HG03520 (cell line): ENCODE results near the gene SECTM1.
"Not testable (repeated sequence)": the region's sequence is repeated elsewhere in the genome, so short reads cannot be mapped to it uniquely, and the experiment has no call there.

Experiments
- ATAC-seq: cut with Tn5 transposase; IDR thresholded peaks from one replicate; pipeline ENCODE4 v1.9.1; 2021; ENCODE audit warnings: mild to moderate bottlenecking, moderate library complexity; ENCODE audit not compliant: unreplicated experiment

The SECTM1 gene

DNA sequence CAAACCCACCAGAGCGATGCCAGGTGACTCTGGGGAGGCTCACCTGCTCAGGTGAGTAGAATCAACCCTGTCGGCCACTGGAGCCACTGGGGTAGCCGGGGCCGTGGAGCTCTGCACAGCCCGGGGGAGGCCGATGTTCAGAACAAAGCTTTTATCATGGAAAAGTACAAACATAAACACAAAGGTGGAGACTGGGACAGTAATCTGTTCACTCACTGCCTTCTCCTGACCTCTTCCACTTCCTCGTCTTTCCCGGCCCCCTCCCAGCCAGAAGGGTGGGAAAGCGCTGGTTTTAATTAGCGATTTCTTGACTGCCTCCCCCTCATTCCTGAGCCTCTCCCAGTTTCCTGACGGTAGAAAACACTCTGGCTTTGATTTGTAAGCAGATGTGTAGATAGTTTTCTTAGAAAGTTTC lies 15.7 kb upstream of the SECTM1 start:
- ATAC-seq = no peak

DNA sequence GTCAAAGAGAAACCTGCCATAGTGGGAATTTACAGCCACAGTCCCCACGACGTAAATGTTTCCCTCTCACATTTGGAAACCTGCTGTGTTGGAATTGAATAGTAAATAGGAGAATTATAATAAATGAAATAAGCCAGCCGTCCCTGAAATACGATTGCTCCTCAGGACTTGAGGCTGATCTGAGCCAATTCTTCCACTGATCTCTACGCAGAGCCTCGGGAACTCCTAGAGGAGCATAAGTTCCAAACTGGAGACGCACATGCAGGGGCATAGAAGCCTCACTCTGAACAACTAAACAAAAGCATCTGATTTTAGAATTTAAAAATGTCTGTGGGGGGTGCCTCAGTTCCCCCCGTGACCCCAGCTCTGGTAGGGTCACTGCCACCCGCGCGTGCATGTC lies 15.3 kb upstream of the SECTM1 start:
- no peak for ATAC-seq

DNA sequence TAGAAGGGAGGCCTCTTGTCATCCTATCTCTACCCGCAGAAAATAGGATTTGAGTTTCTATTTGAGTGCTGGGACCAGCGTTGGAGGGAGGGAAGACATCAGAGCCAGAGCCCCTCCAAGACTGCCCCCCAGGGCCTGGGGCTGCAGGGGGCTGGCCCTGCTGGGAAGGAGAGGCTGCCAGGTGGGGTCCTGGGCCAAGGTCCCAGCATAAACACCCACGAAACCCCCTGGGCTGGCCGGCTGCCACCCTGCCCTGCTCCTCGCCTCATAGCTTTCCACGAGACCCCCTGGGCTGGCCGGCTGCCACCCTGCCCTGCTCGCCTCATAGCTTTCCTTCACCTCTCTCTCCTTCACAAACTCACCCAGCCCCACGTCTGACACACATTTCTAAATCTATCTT lies 14.9 kb upstream of the SECTM1 start:
- ATAC-seq = no peak

DNA sequence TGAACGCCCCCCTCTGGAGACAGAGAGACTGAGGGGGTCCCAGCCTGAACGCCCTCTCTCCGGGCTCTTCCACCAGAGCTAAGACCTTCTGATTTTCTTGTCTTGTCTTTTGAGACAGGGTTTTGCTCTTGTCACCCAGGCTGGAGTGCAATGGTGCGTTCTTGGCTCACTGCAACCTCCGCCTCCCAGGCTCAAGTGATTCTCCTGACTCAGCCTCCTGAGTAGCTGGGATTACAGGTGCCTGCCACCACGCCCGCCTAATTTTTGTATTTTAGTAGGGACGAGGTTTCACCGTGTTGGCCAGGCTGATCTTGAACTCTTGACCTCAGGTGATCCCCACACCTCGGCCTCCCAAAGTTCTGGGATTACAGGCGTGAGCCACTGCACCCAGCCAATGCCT lies 14.4 kb upstream of the SECTM1 start:
- not testable (repeated sequence) for ATAC-seq

DNA sequence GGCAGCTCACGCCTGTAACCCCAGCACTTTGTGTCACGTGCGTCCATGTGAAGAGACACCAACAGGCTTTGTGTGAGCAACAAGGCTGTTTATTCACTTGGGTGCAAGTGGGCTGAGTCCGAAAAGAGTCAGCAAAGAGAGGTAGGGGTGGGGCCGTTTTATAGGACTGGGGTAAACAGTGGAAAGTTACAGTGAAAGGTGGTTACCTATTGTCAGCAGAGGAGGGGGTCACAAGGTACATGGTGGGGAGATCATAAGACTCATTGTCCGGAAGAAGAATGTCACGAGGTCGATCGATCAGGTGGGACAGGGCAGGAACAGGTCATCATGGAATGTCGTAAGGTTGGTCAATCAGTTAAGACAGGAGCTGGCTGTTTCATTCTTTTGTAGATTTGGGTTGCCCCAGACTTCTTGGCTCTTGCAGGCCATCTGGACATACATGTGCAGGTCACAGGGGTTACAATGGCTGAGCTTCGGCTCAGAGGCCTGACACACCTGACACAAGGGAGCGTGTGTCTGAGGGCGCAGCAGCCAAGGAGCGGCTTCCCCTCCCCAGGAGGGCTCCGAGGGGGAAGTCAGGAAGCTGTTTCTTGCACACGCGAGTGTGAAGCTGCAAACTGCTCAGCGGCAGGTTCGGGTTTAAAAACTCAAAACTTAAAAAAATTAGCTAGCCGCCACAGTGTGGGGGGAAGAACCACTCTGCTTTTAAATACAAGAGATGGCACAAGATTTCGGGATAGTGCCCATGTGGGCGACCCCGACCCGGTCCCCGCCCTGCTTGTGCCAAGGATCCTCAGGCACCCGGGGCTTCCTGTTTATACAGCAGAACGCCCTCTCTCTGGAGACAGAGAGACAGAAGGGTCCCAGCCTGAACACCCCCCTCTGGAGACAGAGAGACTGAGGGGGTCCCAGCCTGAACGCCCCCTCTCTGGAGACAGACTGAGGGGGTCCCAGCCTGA lies 13.1 kb upstream of the SECTM1 start:
- ATAC-seq = no peak

DNA sequence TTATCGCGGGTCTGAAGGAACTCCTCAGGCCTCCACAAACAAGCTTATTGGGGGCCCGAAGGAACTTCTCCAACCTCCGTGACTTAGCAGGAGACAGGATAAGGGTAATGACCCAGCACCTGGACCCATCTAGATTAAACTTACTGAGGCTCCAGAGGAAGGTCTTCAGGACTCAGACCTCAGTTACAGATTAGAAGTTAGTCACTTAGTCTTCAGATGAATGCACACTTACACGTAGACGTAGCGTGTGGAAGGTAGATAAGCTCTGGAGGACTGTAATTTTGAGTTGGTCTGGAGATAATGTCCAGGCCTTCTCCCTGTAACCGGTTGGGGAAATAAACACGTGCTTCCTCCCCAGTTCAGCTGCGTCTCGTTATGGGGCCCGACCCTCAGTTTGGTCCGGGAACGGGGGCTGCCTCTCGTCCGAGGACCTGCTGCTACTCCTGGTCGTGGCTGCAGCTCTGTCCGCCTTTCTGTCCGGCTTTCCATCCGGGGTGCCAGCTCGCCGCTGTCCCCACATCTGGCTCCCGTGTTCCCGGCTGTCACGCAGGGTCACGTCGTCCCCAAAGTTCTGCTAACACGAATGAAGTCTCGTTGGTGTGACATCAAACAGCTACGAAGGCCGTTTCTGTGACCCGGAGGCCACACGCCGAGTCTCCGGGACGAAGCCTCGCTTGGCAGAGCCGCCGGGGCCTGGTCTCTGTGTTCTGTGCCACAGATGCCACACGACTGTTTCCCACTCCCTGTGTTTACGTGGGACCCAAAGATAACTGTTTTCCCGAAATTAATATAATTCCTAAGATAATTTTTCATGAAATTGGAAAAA lies 11.8 kb upstream of the SECTM1 start:
- no peak for ATAC-seq

DNA sequence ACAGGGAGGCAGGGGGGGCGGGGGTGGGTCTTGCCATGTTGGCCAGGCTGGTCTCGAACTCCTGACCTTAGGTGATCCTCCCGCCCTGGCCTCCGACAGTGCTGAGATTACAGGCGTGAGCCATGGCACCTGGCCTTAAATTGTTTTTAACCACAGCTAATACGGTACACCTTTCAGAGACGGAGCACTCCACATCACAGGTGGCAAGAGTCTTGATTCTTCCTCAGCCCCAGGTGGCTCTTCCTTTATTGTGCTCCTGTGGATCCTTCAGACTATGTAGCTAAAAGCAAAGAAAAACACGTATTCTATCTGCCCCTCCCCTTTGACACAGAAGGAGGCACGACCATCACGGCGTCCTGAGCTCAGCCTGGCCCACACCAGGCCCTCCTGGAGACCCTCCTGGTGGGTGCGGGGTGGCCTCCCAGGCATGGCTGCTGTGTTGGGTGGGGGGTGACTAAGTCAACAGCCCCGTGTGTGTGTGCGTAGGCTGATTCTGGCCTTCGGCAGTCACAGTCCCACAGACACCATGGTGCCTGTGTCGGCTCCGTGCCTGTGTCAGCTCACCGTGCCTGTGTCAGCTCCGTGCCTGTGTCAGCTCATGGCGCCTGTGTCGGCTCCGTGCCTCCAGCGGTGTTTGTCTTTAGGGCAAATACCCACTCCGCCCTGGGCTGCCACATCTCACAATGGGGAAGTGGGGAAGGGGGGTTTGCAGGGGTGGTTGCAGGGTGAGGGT lies 10.8 kb upstream of the SECTM1 start:
- ATAC-seq = no peak

DNA sequence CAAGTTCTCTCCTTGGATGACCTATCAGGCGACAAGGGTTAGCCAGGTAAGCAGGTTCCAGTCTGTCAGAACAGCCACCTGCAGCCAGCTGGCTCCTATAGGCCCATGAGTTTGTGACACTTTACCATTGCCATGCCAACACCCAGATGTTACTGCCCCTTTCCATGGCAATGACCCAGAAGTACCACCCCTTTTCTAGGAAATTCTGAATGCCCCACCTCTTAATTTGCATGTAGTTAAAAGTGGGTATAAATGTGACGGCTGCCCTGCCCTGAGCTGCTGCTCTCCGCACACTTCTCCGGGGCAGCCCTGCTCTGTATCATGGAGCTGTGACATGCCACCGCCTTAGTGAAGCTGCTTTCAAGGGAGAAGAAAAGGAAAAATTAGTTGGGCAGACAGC lies 10.0 kb upstream of the SECTM1 start:
- ATAC-seq = no peak

DNA sequence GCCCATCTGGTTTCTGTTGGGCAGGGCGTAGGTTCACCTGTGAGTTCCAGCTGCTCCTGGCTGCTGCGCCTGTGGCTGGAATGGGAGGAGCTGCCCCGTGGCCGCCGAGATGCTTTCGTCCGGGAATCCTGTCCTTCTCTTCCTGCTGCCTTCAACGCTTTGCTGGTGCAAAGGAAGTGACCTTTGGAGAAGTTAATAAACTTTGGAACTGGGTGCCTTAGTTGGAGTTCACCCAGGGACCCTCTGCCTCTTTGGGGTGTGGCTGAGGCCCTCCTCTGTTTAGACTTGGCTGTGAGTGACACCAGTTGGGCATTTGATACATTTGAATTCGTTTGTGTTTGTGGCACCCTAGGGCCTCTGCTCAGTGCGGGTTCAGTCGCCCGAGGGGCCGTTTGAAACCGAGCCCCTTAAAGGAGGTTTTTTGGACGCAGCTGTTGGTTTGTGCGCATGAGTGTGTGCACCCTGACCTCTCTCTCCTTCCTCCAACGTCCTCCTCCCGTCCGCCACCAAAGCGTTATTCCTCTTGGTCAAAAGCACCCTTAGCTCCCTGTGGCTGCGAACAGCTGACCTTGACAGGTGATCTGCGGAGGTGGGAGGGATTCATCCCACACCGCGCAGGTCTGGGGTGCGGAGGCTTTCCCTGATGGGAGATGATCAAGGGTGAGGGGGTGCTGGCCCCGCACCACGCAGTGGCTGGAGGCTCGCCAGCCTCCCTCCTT lies 9.0 kb upstream of the SECTM1 start:
- no peak for ATAC-seq

DNA sequence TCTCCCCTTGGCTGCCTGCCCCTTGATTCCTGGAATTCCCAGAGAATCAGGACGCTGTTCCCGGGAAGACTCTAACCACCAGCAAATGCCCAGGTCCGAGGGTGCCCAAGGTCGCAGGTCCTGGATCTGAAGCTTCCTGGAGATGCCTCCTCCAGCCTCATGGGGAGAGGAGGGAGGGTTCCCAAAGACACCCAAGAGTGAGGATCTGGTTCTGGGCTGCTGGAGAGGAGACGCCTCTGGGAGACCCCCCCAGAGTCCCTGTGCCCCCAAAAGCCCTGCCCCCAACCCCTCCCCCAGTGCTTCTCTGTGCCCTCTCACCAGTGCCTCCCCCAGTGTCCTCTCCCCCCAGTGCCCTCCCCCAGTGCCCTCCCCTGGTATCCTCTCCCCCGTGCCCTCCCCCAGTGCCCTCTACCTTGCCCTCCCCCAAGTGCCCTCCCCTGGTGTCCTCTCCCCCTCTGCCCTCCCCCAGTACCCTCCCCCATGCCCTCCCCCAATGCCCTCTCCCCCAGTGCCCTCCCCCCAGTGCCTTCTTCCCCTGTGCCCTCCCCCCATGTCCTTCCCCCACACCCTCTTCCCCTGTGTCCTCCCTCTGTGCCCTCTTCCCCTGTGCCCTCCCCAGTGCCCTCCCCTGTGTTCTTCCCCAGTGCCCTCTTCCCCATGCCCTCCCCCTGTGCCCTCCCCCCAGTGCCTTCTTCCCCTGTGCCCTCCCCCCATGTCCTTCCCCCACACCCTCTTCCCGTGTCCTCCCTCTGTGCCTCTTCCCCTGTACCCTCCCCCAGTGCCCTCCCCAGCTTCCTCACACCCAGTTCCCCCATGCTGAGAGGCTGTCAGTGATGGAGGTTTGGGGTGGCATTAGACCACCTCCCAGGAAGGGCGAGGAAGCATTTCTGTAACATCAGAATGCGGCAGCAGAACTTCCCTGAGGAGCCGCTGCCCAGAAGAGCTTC lies 6.3 kb upstream of the SECTM1 start:
- ATAC-seq = no peak

DNA sequence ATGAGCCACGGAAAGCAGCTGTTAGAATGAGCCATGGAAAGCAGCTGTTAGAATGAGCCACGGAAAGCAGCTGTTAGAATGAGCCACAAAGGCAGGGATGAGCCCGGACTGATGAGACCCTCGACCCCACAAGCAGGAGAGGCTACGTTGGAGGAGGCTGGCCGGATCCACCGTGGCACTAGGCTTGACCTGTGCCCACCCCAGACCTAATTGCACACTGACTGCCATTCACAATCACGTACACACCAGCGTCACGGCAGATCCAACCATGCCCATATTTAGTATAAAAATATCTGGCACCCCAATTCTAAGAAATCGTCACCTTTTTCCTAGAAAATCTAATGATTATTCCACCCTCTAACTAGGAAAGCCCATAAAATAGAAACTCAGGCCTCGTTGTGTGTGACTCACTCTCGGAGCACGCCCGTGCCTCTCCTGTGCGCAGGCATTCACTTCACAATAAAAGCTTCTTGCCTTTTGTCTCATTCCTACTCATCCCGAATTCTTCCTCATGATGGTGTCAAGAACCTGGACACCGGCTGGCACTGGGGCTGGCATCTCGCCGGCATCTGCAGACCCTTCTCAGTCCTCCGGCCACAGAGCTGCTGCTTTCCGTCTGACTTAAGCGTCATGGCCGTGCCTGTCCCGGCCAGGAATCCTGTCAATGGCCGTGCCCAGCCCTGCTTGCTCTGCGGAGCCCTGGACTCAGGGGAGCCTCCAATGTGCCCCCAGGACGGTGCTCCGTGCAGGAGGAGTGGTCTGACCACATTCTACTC lies 5.5 kb upstream of the SECTM1 start:
- ATAC-seq = no peak

DNA sequence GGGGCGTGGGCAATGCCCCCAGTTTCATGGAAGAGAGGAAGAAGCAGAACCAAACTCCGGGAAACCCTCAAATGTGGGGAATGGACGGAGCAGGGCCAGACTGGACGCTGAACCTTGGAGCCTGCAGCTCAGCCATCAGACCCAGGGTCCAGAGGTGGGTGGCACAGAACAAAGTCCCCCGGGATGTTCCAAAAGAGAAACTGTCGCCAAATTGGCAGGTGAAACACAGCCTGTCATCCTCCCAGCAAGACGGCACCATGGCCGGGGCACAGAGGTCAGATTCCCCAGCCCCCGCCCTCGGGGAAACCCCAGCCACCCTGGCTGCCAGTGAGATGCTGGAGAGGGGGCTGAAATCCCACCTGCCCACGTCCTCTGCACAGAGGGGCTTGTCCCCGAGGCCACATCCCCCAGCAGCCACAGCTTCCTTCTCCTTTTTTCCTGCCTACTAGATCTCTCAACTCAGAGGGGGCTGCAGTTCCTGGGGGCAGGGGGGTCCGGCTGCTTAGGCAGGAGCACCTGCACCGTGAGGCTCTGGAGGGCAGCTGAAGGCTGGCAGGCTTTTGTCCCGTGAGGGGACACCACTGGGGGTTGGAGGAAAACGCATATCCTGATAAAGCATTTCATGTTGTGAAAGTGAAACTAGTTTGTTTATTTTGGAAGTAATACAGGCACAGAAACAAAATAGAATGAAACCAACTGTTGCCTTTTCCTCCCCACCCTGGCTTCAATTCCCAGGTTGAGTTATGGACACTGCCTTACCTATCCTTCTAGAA lies 1.2 kb upstream of the SECTM1 start:
- ATAC-seq = no peak

DNA sequence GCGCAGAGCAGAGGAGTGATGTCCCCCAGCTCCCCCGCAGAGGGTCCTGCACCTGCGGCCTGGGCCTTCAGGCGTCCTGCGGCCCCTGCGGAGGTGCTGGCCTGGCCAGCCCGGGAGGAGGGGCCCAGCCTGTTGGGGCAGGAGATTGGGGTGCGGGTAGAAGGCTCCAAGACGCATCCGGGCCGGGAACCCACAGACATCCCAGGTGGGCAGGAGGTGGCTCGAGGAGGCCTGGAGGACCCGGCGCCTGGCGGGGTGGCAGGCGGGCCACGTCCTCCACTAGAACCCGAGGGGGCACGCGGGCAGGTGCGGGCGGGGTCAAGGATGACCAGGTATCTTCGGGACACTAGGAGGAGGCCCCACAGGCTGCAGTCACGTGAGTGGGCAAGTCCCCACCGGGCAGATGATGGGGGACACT lies 647 bp upstream of the SECTM1 start:
- no peak for ATAC-seq

DNA sequence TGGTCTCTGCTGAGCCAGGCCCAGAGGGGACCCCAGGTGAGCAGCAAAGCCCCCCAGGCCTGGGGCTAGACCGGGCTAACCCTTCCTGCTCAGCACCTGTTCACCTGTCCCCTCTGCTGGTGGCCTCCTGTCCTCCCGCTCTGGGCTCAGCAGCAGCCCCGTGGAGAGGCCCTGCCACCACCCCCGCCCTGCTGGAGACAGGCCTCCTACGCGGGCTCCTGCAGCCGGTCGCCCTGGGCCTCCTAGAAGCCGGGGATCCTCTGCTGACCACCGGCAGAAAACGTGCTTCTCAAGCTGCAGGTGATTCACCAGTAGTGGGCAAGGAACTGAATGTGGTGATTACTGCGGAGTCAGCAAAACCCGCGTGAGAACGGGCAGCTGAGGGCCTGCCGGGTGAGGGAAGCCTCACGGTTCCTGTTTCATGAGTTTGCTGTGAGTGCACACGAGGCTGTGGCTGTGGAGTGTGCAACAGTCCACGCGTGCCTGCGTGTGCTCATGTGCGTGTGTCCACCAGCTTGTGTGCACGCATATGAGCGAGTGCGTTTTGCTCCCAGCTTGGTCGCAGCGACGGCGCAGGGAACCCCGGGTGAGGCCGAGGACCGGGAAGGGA lies 792 bp downstream of the SECTM1 start:
- ATAC-seq = no peak

DNA sequence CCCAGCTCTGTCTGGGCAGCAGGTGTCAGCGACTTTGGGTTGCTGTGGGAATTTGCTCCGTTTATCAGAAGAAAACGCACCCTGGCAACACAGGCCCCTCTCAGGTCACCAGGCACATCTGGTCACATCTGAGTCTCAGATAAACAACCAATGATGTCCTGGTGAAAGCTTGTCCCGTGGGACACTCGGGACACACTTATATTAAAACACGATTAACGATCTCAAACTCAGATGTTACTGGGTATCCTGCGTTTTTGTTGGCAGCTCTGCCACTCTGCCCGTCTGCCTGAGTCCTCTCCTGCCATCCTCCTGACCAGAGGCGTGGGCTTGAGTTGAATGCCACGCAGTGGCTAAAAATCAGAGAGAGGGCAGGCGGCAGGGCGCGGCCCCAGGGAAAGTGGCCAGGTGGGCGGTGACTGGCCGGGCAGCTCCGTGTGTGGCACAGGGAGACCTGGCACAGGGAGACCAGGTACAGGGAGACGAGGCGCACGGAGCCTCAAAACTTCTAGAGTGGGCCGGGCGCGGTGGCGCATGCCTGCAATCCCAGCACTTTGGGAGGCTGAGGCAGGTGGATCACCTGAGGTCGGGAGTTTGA lies 2.1 kb downstream of the SECTM1 start:
- no peak for ATAC-seq

DNA sequence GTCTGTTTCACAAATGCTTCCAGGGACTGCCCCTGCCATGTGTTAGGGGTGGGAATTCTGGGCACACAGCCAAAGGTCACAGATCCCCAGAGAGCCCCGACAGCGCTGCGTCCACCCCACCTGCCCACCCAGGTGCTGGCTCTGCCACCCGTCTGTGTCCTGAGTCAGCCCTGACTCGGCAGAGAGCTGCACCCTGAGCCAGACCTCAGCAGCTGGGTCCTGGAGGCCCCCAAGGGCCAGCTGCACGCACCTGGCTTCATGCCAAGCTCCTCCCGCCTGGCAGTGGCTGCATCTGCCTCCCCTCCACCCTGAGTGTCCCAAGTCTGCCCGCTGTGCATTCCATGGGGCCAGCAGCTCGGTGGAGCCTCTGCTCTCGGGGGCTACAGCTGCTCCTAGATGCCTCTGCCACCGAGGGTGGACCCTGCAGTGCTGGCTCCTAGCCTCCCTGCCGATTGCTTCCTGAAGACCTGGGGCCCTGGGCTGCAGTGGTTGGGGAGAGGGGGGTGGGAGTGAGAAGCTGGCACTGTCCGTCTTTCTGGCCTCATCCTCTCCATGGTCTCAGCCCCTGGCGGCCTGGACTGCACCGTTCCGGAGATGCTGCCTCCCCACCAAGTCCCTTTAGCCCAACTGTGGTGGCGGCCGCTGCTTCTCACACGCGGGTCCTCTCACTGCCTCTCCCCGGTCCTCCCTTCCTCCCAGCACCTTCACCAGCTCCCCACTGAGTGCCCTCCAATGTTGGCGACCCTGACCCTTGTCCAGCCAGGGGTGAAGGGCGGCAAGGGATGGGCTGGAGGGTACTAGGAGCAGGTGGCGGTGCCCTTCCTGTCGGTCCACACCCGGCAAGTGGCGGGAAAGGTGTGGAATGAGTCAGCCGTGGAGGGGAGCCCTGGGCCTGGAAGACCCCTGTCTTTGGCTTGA lies 3.0 kb downstream of the SECTM1 start:
- ATAC-seq = no peak
